Measurements from ENCODE around the gene KCNJ12. TPM values are rescaled to one million over a fixed set of nuclear protein-coding genes. Genes with fewer than 3 reads are reported as not detected.

The KCNJ12 gene
- total and polyA plus RNA-seq, 2 of the 13 experiments (the other 11 are each of a cell fraction or from before 2014, with no cell fraction given), result not detected

GRCh38 chr17:21457051-21458026 is 81.2 kb downstream of the KCNJ12 start (continued):
- TF ChIP-seq ZFX (CRISPR knock-in tag; IDR thresholded peaks at IDR 0.05; ENCODE audit: low read depth) (0 out of 2 replicates have a peak, but pooled peaks have one; percentile 35), ZNF687 (CRISPR knock-in tag; IDR thresholded peaks at IDR 0.05) (peak; percentile 44; the same call in 1 of the 2 replicates), CHD4 (IDR thresholded peaks at IDR 0.05; ENCODE audit: borderline replicate concordance, low read length) (no peak), TRIM22 (IDR thresholded peaks at IDR 0.05) (no peak), DNMT3B (CRISPR knock-in tag; conservative IDR thresholded peaks at IDR 0.05) (no peak)

All from HepG2 (cell line).